ENCODE data around the gene DLD. TPM values are rescaled to one million over a fixed set of nuclear protein-coding genes. Genes with fewer than 3 reads are reported as not detected.

The DLD gene
- total RNA-seq (2022; extraction: Qiagen RNA extraction; ENCODE audit: low read depth) = 99.0 to 117 TPM (median 100 TPM) in 5 replicates

GRCh38 chr7:107890962-107891635, at the start of gene DLD:
Gene DLD (plus strand): TSS chr7:107891183. CDS start chr7:107891251, 68 bp downstream.

Other genes starting within 250 kb of the DLD start
- 0.05 to 0.12 TPM (median 0.06 TPM) in 5 replicates for gene SLC26A4, start 230.4 kb upstream of the DLD start, total RNA-seq (2022; extraction: Qiagen RNA extraction; ENCODE audit: low read depth)
- 28.5 to 51.1 TPM (median 33.6 TPM) in 5 replicates for gene CBLL1, start 147.0 kb upstream of the DLD start, total RNA-seq (2022; extraction: Qiagen RNA extraction; ENCODE audit: low read depth)
- not detected in 5 replicates for gene SLC26A3, start 88.0 kb upstream of the DLD start, total RNA-seq (2022; extraction: Qiagen RNA extraction; ENCODE audit: low read depth)
- gene LAMB1, start 112.0 kb downstream of the DLD start, total RNA-seq (2022; extraction: Qiagen RNA extraction; ENCODE audit: low read depth) = 126 to 145 TPM (median 142 TPM) in 5 replicates
- 0.19 to 0.51 TPM (median 0.25 TPM) in 5 replicates for gene LAMB4, start 239.2 kb downstream of the DLD start, total RNA-seq (2022; extraction: Qiagen RNA extraction; ENCODE audit: low read depth)